Fibroblast of the aortic adventitia (primary cell): ENCODE measurements around the gene RUNX2. TPM values are rescaled to one million over a fixed set of nuclear protein-coding genes. Genes with fewer than 3 reads are reported as not detected.

Experiments
- DNase-seq: peaks from one replicate; pipeline ENCODE4 v3.0.0-alpha.2; 2010; ENCODE audit warnings: low read depth
- H3K4me3 ChIP-seq: 2 replicates; pipeline ENCODE4 v1.5.1; 2011; ENCODE audit warnings: low read depth, mild to moderate bottlenecking, control low read depth, low read length, moderate library complexity
- total RNA-seq: library from RNA; depleted of rRNA; stranded (reverse); fragments of >200 nt; gene quantifications from 2 replicates; pipeline ENCODE4 v1.2.3, GENCODE V29; 2012; ENCODE audit warnings: low replicate concordance
- TF ChIP-seq, protein P1 (sequence below): IDR thresholded peaks from 2 replicates; pipeline ENCODE4 v1.5.1; 2011; ENCODE audit warnings: mild to moderate bottlenecking, low read length, control low read depth, inconsistent platforms; ENCODE audit not compliant: insufficient read depth

Gene RUNX2
- total RNA-seq, 1 donor: 5.8 TPM

DNA sequence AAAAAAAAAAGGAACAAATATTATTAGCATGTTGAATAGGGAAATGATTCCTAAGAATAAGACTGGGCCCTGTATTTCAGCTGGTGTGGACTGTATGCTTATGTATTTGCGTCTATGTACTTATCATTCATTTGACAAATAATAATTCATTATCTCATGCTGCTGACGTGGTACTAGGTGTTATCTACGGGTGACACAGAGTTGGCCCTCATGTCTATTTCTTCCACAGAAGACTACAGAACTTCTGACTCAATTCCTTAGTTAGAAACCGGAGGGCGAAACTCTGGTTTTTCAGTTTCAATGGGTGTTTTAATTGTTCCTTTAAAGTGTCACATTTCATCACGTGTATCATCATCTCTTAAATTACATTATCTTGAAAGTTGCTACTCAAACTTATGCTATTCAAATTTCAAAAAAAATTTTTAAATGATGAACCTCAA lies 381.7 kb downstream of the RUNX2 start:
- DNase-seq: no peak
- TF ChIP-seq, protein P1, sequence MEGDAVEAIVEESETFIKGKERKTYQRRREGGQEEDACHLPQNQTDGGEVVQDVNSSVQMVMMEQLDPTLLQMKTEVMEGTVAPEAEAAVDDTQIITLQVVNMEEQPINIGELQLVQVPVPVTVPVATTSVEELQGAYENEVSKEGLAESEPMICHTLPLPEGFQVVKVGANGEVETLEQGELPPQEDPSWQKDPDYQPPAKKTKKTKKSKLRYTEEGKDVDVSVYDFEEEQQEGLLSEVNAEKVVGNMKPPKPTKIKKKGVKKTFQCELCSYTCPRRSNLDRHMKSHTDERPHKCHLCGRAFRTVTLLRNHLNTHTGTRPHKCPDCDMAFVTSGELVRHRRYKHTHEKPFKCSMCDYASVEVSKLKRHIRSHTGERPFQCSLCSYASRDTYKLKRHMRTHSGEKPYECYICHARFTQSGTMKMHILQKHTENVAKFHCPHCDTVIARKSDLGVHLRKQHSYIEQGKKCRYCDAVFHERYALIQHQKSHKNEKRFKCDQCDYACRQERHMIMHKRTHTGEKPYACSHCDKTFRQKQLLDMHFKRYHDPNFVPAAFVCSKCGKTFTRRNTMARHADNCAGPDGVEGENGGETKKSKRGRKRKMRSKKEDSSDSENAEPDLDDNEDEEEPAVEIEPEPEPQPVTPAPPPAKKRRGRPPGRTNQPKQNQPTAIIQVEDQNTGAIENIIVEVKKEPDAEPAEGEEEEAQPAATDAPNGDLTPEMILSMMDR: no peak
- H3K4me3 ChIP-seq: no peak overlapping the region

DNA sequence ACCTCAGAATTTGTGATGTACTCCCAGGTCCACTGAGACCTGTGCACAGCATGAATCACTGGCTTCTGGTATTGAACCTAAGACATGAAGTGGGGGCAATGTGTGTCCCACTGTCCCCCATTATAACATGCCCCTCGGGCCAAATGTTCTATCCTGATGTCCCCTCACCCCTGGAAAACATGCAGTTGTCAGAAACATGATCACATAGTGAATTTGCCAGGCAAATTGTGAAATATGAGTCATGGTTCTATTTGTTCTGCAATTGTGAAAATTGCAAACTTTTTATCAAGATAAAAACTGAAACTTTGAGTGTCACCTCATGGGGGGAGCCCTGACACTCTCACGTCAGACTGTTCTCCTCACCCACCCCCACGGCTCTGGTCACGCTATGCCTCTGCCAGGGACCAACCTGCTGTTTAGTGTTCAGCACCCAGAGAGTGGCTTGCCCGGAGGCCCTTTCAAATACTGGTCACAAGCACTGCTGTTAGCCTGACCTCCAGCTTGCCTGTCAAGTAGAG lies 382.2 kb downstream of the RUNX2 start:
- peak; percentile 51 for DNase-seq
- TF ChIP-seq, protein P1: no peak
- H3K4me3 ChIP-seq: no peak overlapping the region

DNA sequence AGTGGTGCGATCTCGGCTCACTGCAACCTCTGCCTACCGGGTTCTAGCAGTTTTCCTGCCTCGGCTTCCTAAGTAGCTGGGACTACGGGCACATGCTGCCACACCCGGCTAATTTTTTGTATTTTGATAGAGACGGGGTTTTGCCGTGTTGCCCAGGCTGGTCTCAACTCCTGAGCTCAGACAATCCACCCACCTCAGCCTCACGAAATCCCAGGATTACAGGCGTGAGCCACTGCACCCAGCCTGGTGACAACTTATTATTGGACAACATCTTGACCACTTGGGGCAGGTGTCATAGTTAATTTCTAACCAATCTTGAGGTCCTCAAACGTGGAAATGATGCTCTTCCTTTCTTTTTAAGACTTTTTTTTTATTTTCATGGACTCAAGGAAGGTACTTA lies 383.9 kb downstream of the RUNX2 start:
- no peak overlapping the region for H3K4me3 ChIP-seq
- TF ChIP-seq, protein P1: no peak
- no peak for DNase-seq

DNA sequence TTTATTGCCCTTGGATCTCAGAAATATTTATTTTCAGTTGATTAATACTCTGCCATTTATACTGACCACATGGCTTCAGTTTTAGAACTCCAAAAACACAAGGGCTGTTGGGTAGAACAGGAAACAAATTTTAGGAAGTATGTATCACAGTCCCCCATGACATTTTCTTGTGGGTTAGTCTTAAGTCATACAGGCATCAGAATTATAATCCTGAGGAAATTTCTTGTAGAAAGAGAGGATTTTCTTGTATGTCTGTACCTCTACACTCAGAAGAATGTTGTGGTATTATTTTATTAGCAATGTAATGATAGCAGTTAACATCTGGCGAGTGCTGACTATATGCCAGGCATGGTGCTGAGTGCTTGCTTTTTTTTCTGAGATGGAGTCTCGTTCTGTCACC lies 384.7 kb downstream of the RUNX2 start:
- DNase-seq: no peak
- TF ChIP-seq, protein P1: no peak
- H3K4me3 ChIP-seq: no peak overlapping the region

Other genes with a start within 250 kb of the RUNX2 start
- 10.6 and 13.4 TPM in 2 replicates for gene SUPT3H, start 49.6 kb downstream of the RUNX2 start, total RNA-seq